ENCODE measurements around the gene MARCHF10. TPM values are rescaled to one million over a fixed set of nuclear protein-coding genes. Genes with fewer than 3 reads are reported as not detected.
"Not testable (repeated sequence)": the region's sequence is repeated elsewhere in the genome, so short reads cannot be mapped to it uniquely, and the experiment has no call there.

MARCHF10 gene
- total RNA-seq, 4 donors from 2014 or later, result 2.1 TPM; not detected in 3

DNA sequence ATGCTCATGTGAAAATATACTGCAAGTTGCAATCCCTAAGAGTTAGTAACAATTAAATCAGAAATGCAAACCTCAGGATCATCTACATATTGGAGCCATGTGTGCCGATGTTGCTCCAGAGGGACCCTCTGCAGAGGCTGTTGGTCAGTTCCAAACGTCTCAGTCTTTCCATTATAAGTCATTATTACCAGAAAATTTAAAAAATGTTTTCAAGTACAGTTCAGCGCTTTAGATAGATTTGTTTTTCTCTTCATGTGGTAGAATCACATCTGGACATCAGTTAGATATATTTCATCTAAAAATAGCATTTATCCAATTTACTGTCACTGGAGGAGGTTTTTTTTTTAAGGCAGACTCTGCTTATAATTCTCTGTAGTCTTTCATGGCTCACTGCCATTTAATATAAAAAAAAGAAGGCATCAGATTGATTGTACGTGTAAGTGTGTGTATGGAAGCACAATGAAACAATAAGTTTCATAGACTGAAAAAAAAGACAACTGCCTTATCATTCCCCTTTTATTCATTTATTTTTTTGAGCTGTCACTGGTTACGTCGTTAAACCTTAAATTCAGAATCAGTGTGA is 46.1 kb upstream of the MARCHF10 start:
- intact Hi-C loops (cut with DNase I; ENCODE audit: low total_unique reads) (no loop called here), in situ Hi-C loops (cut with MboI; ENCODE audit: low pct_ligation_motif_present in 1 of 4, low pct_unique_long_range_greater_than_20kb in 1 of 4, low sequenced_read_pairs in 3 of 4) (no loop called here)
- WGBS, 2 donors (ENCODE audit: low coverage in 1 of 2), result 47 to 67% methylated on average over 6 of the region's 6 CpGs
- TF ChIP-seq, protein P1, sequence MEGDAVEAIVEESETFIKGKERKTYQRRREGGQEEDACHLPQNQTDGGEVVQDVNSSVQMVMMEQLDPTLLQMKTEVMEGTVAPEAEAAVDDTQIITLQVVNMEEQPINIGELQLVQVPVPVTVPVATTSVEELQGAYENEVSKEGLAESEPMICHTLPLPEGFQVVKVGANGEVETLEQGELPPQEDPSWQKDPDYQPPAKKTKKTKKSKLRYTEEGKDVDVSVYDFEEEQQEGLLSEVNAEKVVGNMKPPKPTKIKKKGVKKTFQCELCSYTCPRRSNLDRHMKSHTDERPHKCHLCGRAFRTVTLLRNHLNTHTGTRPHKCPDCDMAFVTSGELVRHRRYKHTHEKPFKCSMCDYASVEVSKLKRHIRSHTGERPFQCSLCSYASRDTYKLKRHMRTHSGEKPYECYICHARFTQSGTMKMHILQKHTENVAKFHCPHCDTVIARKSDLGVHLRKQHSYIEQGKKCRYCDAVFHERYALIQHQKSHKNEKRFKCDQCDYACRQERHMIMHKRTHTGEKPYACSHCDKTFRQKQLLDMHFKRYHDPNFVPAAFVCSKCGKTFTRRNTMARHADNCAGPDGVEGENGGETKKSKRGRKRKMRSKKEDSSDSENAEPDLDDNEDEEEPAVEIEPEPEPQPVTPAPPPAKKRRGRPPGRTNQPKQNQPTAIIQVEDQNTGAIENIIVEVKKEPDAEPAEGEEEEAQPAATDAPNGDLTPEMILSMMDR (IDR thresholded peaks at IDR 0.05), result no peak
- TF ChIP-seq EP300 (IDR thresholded peaks at IDR 0.05; ENCODE audit: low read depth), result no peak
- no peak for TF ChIP-seq POLR2A (IDR thresholded peaks at IDR 0.05)
- TF ChIP-seq POLR2AphosphoS5 (IDR thresholded peaks at IDR 0.05), result no peak
- Histone ChIP-seq H3K9me3 (no peaks in the 10 kb centered on the region), H3K36me3 (no peaks in the 10 kb centered on the region), H3K27ac (no peak overlapping the region), H3K4me3 (no peak overlapping the region), H3K27me3 (peaks cover 4% of the 10 kb centered on the region), H3K4me1 (no peaks in the 10 kb centered on the region)
- DNase-seq, result no peak

DNA sequence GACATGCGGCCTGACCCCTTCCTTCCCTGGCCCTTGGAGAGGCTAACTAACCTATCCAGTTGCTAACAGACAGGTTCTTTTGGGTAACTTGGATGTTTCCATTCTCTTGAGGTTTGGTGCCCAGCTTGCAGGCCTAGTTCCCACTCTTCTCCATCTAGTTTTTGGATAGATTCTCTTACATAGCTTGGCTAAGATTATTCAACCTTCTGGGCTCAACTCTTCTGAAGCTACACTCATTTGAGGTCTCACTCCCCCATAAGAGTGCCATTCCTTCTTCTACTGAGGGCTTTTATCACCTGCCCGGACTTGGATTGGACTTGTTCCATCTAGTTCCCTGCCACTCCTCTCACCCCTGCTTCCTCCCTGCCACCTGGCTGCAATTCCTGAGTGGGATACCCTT is 44.1 kb upstream of the MARCHF10 start:
- no peaks in the 10 kb centered on the region for H3K36me3 ChIP-seq
- peaks cover 4% of the 10 kb centered on the region for H3K27me3 ChIP-seq
- H3K9me3 ChIP-seq, result no peaks in the 10 kb centered on the region
- 83% methylated on average over 2 of the region's 2 CpGs for WGBS, 2 donors (ENCODE audit: low coverage in 1 of 2)
- no peak overlapping the region for H3K4me3 ChIP-seq
- in situ Hi-C loops (cut with MboI; ENCODE audit: low pct_ligation_motif_present in 1 of 4, low pct_unique_long_range_greater_than_20kb in 1 of 4, low sequenced_read_pairs in 3 of 4) (no loop called here), intact Hi-C loops (cut with DNase I; ENCODE audit: low total_unique reads) (no loop called here)
- TF ChIP-seq POLR2A (IDR thresholded peaks at IDR 0.05) (no peak), POLR2AphosphoS5 (IDR thresholded peaks at IDR 0.05) (no peak), EP300 (IDR thresholded peaks at IDR 0.05; ENCODE audit: low read depth) (no peak)
- TF ChIP-seq, protein P1 (IDR thresholded peaks at IDR 0.05), result no peak
- DNase-seq, result no peak
- no peak overlapping the region for H3K27ac ChIP-seq
- H3K4me1 ChIP-seq, result no peaks in the 10 kb centered on the region

DNA sequence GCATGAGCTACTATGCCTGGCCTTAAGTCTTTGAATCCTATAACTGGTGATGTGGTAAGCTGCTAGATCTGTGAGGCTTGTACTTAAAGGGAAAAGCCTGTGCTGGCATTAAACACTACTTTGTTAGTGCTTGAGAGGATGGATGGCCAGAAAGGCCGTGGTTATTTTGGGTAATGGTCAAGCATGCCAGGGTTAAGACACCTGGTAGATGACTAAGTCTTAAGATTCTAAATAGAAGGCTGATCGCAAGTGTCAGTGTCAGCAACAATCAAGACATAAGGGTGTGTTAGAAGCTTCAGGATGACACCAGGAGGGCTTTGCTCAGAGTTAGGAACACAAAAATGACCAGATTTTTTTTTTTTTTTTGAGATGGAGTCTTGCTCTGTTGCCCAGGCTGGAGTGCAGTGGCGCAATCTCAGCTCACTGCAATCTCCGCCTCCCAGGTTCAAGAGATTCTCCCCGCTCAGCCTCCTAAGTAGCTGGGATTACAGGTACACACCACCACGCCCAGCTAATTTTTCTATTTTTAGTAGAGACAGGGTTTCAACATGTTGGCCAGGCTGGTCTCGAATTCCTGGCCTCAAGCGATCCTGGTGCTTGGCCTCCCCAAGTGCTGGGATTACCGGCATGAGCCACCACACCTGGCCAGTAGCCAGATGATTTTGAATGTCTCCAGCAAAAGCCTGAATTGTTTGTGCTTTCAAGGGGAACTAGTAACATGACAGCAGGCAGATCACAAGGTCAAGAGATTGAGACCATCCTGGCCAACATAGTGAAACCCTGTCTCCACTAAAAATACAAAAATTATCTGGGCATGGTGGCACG is 41.7 kb upstream of the MARCHF10 start:
- H3K4me1 ChIP-seq; H3K27me3 ChIP-seq; H3K36me3 ChIP-seq; in situ Hi-C loops (cut with MboI; ENCODE audit: low pct_ligation_motif_present in 1 of 4, low pct_unique_long_range_greater_than_20kb in 1 of 4, low sequenced_read_pairs in 3 of 4); DNase-seq; H3K27ac ChIP-seq; H3K9me3 ChIP-seq; H3K4me3 ChIP-seq: not testable (repeated sequence)
- WGBS, 2 donors (ENCODE audit: low coverage in 1 of 2), result 87 to 94% methylated on average over 10 of the region's 10 CpGs
- intact Hi-C loops (cut with DNase I; ENCODE audit: low total_unique reads), result loop anchor here (10.0 kb wide), 1 partner anchor 495 kb away; no protein-coding TSS in a partner anchor

DNA sequence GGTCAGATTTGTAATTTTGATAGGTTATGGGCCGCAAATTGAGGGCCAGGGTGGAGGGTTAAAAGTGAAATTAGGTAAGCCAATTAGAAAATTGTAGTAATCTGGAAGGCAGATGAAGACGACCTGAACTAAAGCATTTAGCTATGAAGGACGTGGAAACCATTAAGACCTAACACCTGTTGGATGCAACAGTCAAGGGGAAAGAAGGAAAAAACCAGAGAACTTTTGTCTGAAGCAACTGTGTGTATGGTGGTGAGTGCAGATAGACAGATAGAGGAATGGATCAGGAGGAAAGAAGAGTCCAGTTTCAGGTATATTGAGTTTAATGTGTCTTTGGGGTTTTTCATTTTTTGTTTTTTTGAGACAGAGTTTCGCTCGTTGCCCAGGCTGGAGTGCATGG is 40.2 kb upstream of the MARCHF10 start:
- H3K27me3 ChIP-seq, result no peaks in the 10 kb centered on the region
- no peak overlapping the region for H3K4me3 ChIP-seq
- no peak for DNase-seq
- 80 to 86% methylated on average over 3 to 5 of the region's 5 CpGs for WGBS, 2 donors (ENCODE audit: low coverage in 1 of 2)
- intact Hi-C loops (cut with DNase I; ENCODE audit: low total_unique reads), result loop anchor here (10.0 kb wide), 1 partner anchor 496 kb away; no protein-coding TSS in a partner anchor
- no peaks in the 10 kb centered on the region for H3K36me3 ChIP-seq
- no peaks in the 10 kb centered on the region for H3K4me1 ChIP-seq
- H3K9me3 ChIP-seq, result no peaks in the 10 kb centered on the region
- no peak overlapping the region for H3K27ac ChIP-seq
- TF ChIP-seq EP300 (IDR thresholded peaks at IDR 0.05; ENCODE audit: low read depth), result no peak
- TF ChIP-seq POLR2A (IDR thresholded peaks at IDR 0.05), result no peak
- TF ChIP-seq POLR2AphosphoS5 (IDR thresholded peaks at IDR 0.05), result no peak
- TF ChIP-seq, protein P1 (IDR thresholded peaks at IDR 0.05), result no peak
- in situ Hi-C loops (cut with MboI; ENCODE audit: low pct_ligation_motif_present in 1 of 4, low pct_unique_long_range_greater_than_20kb in 1 of 4, low sequenced_read_pairs in 3 of 4), result no loop called here

All from transverse colon (tissue), 4 donors.